Measurements from ENCODE around the gene PDE10A. TPM values are rescaled to one million over a fixed set of nuclear protein-coding genes. Genes with fewer than 3 reads are reported as not detected.

Gene PDE10A
- total RNA-seq, 2 experiments from 2014 or later = not detected

DNA sequence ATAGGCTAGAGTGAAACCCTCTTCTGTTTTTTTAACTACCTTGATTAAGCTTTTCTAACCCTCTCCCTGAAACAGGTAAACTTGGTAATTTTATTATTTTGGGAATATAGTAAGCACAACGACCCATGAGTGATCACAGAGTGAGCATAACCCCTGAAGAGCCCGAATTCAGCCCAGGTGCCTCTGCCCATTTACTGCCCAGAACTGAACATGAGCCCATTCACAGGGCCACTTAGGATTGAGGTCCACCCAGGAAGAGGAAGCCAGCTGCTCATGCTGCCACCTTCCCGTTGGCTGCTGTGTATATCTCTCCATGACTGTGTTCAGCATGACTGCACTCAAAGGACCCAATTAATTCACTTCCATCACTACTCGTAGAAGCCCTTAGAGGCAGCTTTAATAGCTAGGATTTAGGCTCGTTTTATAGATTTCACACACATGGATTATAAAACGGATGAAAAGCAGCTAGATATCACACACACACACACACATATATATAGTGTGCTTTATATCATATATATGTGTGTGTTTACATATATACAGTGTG, 8.3 kb upstream of the PDE10A start:
- no peak for DNase-seq
- no peak overlapping the region for H3K4me3 Mint-ChIP-seq
- H3K9me3 Mint-ChIP-seq = no peaks in the 10 kb centered on the region
- peaks cover 8% of the 10 kb centered on the region for H3K27me3 Mint-ChIP-seq
- no peak overlapping the region for H3K27ac Mint-ChIP-seq
- H3K36me3 Mint-ChIP-seq (ENCODE audit: low read depth) = no peaks in the 10 kb centered on the region
- CTCF ChIA-PET = no interaction called here
- H3K4me1 Mint-ChIP-seq = no peaks in the 10 kb centered on the region
- POLR2A ChIA-PET = no interaction called here

DNA sequence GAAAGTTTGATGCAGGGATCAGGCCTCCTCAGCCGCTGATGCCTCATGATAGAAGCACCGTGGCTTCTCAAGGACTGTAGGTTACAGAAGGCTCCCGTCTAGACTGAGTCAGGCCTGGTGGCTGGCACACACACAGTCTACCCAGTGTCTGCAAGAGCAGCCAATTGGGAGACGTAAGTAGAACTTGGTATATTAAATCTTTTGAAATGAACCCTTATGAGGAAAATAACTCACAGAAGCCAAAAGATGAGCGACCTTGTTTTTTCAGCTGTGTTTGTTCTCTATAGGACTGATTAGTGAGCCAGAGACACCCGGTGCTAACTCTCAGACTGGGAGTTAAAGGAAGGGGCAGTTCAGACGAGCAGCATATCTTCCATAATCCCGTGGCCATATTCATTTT, 5.9 kb upstream of the PDE10A start:
- POLR2A ChIA-PET = no interaction called here
- peaks cover 2% of the 10 kb centered on the region for H3K4me1 Mint-ChIP-seq
- H3K27me3 Mint-ChIP-seq = peaks cover 24% of the 10 kb centered on the region
- H3K4me3 Mint-ChIP-seq = no peak overlapping the region
- peaks cover 3% of the 10 kb centered on the region for H3K36me3 Mint-ChIP-seq (ENCODE audit: low read depth)
- H3K27ac Mint-ChIP-seq = no peak overlapping the region
- H3K9me3 Mint-ChIP-seq = no peaks in the 10 kb centered on the region
- CTCF ChIA-PET = no interaction called here
- DNase-seq = no peak

DNA sequence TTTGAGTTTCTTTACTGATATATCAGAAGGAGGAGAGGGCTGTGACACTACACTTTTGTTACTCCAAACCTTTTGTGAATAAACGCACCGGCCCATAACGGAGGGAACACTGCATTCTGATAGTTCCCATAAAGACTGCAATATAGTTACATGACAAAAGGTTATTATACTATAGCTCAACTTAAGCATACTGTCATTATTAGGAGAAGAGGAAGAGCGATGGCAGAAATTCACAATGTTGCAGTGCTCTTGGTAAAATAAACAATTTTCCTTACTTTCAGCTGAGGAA, 2.3 kb upstream of the PDE10A start:
- Mint-ChIP-seq H3K27me3 (peaks cover 35% of the 10 kb centered on the region), H3K4me3 (no peak overlapping the region), H3K36me3 (ENCODE audit: low read depth) (peaks cover 3% of the 10 kb centered on the region), H3K9me3 (no peaks in the 10 kb centered on the region), H3K27ac (no peak overlapping the region), H3K4me1 (peaks cover 7% of the 10 kb centered on the region)
- ChIA-PET POLR2A (no interaction called here), CTCF (interaction anchor here (0.5 to 0.7 kb wide), 2 partner anchors 30 to 618 kb away, joined by 3 read pairs; no protein-coding TSS in a partner anchor)
- DNase-seq = no peak

DNA sequence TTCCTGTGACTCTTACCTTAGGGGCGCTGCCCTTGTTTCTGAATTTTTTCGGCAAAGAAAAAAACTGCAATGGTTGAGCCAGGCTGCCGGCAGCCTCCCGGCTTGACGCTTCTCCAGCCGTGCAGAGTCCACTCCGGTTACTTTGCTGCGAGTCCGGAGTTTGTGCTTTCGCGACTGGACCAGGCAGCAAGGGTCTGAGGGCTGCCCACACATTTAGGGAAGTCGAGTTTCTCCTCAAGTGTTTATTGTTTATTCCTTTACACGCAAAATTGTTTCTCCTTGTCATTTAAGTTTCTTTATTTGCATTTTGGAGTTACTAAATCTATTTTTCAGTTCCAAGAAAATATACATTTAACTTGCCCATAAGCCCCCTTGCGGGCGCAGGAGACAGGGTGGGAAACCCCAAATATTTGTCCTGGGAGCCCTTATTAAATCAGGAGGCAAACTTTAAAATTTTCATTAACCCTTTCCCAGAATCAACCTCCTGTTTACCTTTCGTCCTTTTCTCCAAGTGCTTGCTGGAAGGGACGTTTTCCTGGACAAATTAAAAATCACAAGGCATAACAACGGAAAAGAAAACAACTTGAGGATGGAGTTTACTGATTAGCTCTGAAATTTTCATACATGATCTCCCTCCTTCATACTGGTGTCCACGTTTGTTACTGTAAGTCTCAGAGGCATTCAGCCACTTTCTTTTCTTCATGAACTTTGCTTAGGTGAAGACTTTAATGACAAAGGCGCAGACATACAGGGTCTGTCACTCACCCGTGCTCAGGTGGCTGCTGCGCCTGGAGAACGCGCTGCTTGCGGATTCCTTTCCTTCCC, 1.7 kb upstream of the PDE10A start:
- ChIA-PET POLR2A (no interaction called here), CTCF (interaction anchor here (0.7 kb wide), 1 partner anchor 618 kb away, joined by 3 read pairs; no protein-coding TSS in a partner anchor)

DNA sequence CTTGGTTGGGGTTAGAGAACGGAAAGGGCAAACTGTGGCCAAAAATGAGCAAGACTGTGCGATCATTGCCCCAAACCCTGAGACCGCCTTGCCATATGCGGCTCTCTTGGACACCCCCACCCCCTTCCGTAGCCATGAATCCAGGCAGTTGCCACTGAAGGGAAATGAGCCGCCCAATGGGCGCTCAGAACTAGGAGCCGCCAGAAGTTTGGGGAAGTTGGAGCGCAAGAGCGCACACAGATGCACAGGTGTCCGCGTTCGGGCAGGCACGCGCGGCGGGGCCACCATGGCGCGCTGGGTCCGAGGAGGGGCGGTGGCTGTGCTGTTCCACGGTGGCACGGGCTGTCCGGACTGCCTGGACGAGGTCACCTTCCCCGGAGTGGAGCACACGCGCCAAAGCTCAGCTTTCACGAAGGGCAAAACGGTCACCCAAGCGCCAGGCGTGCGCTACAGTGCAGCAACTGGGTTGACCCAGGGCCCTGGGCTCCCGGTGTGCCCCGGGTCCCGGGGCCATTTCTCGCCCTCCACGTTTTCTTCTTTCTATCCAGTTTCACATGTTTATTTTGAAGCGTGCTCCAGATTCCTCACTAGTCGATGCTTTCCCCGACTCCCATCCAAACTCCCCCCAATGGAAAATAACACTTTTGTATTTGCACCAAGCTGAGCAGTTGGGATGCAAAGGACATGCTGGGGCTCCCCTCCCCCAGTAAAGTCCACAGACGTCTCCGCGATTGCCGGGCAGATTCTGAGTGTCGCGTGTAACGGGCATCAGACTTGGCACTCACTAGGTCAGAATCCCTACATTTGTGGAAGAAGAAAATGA, 906 bp upstream of the PDE10A start:
- H3K4me1 Mint-ChIP-seq = peaks cover 8% of the 10 kb centered on the region
- CTCF ChIA-PET = no interaction called here
- H3K27me3 Mint-ChIP-seq = peaks cover 45% of the 10 kb centered on the region

More for the DNA sequence above, 1.7 kb upstream of the PDE10A start:
- no peak for DNase-seq
- Mint-ChIP-seq H3K27me3 (peaks cover 37% of the 10 kb centered on the region), H3K9me3 (no peaks in the 10 kb centered on the region), H3K36me3 (ENCODE audit: low read depth) (peaks cover 3% of the 10 kb centered on the region), H3K27ac (no peak overlapping the region), H3K4me1 (peaks cover 7% of the 10 kb centered on the region), H3K4me3 (no peak overlapping the region)

DNA sequence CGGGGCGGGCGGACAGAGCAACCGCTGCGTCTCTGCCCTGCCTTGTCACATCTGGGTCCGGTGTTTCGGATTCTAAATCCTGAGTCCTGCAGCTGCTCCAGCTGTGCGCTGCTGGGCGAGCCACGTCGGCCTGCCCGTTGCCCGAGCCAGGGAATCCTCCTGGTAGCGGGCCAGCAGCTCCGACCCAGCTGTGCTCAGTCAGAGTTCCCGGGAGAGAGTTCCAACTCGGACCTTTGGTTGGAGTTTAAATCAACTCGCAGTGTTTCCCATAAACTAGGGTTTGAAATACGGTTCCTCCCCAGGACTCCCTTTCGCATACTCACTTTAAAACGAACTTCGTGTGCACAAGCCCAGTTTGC, 315 bp upstream of the PDE10A start:
- no peak overlapping the region for H3K4me3 Mint-ChIP-seq
- no peak for DNase-seq
- H3K4me1 Mint-ChIP-seq = peaks cover 8% of the 10 kb centered on the region
- ChIA-PET CTCF (no interaction called here), POLR2A (no interaction called here)
- peaks cover 47% of the 10 kb centered on the region for H3K27me3 Mint-ChIP-seq
- no peaks in the 10 kb centered on the region for H3K9me3 Mint-ChIP-seq
- peaks cover 3% of the 10 kb centered on the region for H3K36me3 Mint-ChIP-seq (ENCODE audit: low read depth)
- H3K27ac Mint-ChIP-seq = no peak overlapping the region

More for the DNA sequence above, 906 bp upstream of the PDE10A start:
- no peaks in the 10 kb centered on the region for H3K9me3 Mint-ChIP-seq
- peaks cover 3% of the 10 kb centered on the region for H3K36me3 Mint-ChIP-seq (ENCODE audit: low read depth)
- H3K27ac Mint-ChIP-seq = no peak overlapping the region
- no peak for DNase-seq
- POLR2A ChIA-PET = no interaction called here
- peak overlapping the region; percentile 27 for H3K4me3 Mint-ChIP-seq

DNA sequence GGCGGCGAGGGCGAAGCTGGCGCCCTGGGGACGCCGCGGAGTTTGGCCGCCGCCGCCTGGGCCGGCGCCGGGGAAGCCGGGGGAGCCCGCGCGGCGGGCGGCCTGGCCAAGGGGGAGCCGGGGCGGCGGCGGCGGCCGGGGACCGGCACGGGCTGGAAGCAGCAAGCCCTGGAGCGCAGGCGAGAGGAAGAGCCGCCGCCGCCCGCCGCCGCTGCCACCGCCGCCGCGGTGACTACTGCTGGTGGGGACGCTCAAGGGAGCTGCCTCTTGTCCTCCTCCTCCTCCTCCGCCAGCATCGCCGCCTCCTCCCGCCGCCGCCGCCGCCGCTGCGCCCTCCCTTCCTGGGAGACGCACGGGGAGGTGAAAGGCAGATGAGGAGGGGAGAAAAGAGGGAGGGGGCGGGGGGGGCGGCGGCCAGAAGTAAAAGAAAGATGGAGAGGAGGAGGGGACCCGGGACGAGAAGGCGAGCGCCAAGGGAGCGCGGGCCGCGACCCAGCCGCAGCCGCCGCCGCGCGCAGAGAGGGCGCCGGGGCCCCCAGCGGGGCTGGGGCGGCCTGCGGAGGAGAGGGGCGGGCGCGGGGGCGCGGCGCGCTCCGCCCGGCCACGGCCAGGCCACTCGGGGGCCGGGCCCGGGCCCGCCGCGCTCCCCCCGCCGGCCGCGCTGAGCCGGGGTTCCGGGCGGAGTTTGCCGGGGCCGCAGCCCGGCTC, 846 bp downstream of the PDE10A start:
- ChIA-PET CTCF (no interaction called here), POLR2A (no interaction called here)
- Mint-ChIP-seq H3K4me1 (peaks cover 8% of the 10 kb centered on the region), H3K36me3 (ENCODE audit: low read depth) (peaks cover 3% of the 10 kb centered on the region), H3K27me3 (peaks cover 55% of the 10 kb centered on the region), H3K27ac (no peak overlapping the region), H3K9me3 (no peaks in the 10 kb centered on the region), H3K4me3 (no peak overlapping the region)
- DNase-seq = no peak

DNA sequence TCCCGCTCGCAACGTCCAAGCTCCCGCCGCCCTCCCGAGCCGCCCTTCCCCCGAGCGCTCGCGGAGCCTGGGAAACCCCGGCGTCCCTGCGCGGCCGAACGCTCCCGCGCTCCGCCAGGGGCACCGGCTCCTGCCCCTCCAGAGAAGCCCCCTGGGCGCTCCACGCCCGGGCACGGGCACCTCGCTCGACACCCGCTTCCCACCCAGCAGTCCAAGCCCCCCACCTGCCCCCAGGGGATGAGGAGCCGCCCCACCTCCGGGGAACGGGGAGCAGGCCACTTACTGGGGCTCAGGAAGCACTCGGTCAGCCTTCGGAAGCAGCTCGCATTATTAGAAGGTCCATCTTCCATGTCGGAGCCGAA, 1.4 kb downstream of the PDE10A start:
- no peak overlapping the region for H3K4me3 Mint-ChIP-seq
- H3K27me3 Mint-ChIP-seq = peaks cover 52% of the 10 kb centered on the region
- H3K4me1 Mint-ChIP-seq = peaks cover 8% of the 10 kb centered on the region
- no peak for DNase-seq
- ChIA-PET POLR2A (no interaction called here), CTCF (no interaction called here)
- no peaks in the 10 kb centered on the region for H3K9me3 Mint-ChIP-seq
- H3K36me3 Mint-ChIP-seq (ENCODE audit: low read depth) = peaks cover 3% of the 10 kb centered on the region
- no peak overlapping the region for H3K27ac Mint-ChIP-seq

DNA sequence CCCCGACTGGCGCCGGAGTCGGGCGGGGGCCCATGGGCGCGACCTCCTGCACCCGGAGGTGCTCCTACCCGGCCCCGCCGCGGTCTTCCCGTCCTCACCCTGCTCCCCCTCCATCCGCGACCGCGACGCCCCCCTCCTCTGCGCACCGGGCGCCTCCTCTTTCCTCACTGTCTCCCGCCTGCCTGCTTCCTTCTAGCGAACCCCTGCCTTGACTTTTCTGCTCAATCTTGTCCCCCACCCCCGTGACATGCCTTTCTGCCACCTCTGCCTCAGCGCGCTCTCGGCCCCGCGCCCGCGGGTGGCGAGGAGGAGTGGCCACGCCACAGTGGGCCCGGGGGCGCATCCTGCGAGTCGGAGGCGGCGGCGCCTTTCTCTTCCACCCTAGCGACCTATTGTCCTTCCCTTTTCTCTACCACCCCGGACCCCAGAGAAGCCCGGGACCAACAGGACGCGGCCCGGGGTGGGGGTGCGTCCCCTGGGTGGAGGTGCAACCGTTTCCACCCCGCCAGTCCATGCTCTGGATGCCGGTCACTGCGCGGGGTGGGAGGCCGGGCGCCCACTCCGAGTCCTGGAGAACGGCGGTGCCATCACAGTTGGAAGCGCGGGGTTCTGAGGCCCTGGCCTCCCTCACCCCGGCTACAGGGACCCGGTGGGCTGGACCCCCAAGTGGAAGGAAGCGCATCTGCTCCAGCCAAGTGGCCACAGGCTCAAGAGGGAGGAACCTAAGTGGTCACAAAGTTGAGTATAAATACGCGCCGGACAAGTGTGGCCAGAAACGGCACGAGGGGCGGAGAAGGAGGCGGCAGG, 2.0 kb downstream of the PDE10A start:
- Mint-ChIP-seq H3K9me3 (no peaks in the 10 kb centered on the region), H3K27ac (no peak overlapping the region), H3K4me1 (peaks cover 8% of the 10 kb centered on the region), H3K4me3 (no peak overlapping the region), H3K27me3 (peaks cover 48% of the 10 kb centered on the region), H3K36me3 (ENCODE audit: low read depth) (peaks cover 3% of the 10 kb centered on the region)
- ChIA-PET POLR2A (no interaction called here), CTCF (no interaction called here)
- no peak for DNase-seq

DNA sequence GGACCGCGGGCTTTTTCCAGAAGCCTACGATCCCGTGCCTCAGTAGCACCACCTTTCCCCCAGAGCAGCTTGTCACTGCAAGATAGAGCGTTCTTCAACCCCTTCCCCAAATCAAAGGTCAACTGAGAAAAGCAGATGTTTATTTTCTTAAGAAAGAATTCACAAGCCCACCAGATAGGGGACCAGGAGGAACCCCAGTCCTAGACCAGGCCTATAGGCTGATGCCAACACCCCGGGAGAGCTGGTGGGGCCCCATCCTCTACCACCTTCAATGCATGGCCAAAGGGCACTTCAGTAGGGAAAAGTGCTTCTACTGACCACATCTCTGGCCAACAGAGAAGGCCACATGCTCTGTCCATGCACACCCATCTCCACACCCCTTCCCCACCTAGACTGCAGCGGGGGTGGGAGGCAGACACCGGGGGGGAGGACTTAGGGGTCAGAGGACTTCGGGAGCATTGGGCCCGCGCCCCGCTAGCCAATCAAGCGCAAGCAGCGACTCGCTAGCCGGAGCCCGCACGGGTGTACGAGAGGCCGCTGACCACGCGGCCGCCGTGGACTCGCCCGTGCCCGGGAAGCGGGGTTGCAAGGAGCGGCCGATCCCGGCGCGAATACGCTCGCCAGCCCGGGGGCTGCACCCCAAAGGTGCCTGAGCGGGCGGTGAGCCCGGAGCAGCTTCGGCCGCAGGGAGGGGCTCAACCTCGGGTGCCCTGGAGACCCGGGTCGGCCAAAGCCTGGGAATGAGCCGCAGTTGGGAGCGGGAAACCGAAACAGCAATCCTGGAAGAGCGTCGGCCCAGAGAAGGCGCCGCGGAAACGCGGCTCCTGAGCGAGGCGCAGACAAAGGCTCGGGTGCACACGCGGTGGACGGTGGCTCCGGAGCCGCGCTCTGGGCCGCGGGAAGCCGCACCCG, 2.8 kb downstream of the PDE10A start:
- CTCF ChIA-PET = no interaction called here
- POLR2A ChIA-PET = no interaction called here
- Mint-ChIP-seq H3K27ac (no peak overlapping the region), H3K4me1 (peaks cover 8% of the 10 kb centered on the region), H3K9me3 (no peaks in the 10 kb centered on the region), H3K27me3 (peaks cover 45% of the 10 kb centered on the region), H3K4me3 (peak overlapping the region; percentile 17), H3K36me3 (ENCODE audit: low read depth) (peaks cover 3% of the 10 kb centered on the region)
- DNase-seq = no peak

DNA sequence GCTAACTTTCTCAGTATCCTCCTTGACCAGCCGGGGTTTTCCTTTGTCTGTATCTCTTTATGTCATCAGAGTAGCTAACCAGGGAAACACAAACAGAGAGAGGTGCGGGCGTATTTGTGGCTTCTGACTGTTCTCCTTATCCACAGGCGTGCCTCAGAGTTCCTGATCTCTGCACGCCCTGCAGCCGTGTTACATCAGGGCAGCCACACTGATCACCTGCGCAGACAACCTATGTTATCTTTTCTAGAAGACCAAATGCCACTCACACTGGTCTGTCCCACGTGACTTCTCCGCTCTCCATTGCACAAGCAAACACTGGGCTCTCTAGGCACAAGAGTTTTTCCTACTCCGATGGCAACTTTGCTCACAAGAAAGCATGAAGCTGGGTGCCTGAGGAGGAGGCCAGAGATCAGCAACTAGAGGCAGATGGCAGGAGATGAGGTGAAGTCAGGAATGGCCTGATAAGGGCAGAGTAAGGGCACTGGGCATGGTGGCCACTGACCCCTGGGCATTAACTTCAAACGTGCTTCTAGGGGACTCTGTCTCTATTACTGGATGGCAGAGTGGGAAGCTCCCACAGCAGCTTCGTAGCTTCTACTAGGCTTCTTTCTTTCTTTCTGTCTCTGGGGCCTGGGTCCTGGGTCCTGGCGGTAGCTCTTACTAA, 4.5 kb downstream of the PDE10A start:
- Mint-ChIP-seq H3K4me1 (peaks cover 4% of the 10 kb centered on the region), H3K27ac (no peak overlapping the region), H3K27me3 (peaks cover 28% of the 10 kb centered on the region), H3K4me3 (no peak overlapping the region), H3K36me3 (ENCODE audit: low read depth) (no peaks in the 10 kb centered on the region), H3K9me3 (no peaks in the 10 kb centered on the region)
- DNase-seq = no peak
- ChIA-PET POLR2A (no interaction called here), CTCF (no interaction called here)

DNA sequence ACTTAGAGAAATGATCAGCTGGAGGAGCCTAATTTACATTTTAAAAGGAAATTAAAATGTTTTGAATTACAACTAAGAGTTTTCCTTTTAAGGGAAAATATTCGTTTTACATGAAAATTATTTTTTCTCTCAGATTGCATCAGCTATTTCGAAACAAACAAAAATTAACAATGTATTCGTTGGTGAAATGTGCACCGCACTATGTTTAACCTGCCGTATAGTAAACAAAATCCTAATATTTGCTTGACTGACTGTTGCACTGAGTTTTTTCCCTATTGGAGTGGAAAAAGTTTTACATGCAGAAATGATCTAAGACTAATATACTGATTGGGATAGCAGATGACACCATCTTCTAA, 5.7 kb downstream of the PDE10A start:
- POLR2A ChIA-PET = no interaction called here
- no peaks in the 10 kb centered on the region for H3K36me3 Mint-ChIP-seq (ENCODE audit: low read depth)

More for the DNA sequence above, 5.7 kb downstream of the PDE10A start:
- Mint-ChIP-seq H3K4me3 (no peak overlapping the region), H3K27ac (no peak overlapping the region), H3K9me3 (no peaks in the 10 kb centered on the region), H3K4me1 (peaks cover 1% of the 10 kb centered on the region), H3K27me3 (peaks cover 25% of the 10 kb centered on the region)
- CTCF ChIA-PET = no interaction called here
- DNase-seq = no peak
